GM10847 (cell line): Measurements from ENCODE around the gene SKI.

ENCODE experiments used
- POLR2A ChIP-seq: IDR thresholded peaks from 2 replicates; pipeline ENCODE4 v1.6.1; 2011; ENCODE audit not compliant: insufficient read length; ENCODE audit errors: extremely low read depth

The SKI gene

DNA sequence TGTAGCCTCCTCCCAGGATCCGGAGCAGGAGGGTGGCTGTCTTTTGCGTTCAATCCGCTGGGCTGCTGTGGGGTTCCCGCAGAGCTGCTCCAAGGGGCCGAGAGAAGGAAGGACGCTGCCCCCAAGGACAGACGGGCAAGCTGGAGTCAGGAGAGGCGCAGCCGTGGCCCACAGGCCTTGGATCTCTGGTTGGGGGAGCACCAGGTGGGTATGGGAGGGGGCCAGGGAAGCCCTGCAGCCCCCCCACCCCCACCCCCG, 15.9 kb upstream of the SKI start:
- no peak for TF ChIP-seq POLR2A

DNA sequence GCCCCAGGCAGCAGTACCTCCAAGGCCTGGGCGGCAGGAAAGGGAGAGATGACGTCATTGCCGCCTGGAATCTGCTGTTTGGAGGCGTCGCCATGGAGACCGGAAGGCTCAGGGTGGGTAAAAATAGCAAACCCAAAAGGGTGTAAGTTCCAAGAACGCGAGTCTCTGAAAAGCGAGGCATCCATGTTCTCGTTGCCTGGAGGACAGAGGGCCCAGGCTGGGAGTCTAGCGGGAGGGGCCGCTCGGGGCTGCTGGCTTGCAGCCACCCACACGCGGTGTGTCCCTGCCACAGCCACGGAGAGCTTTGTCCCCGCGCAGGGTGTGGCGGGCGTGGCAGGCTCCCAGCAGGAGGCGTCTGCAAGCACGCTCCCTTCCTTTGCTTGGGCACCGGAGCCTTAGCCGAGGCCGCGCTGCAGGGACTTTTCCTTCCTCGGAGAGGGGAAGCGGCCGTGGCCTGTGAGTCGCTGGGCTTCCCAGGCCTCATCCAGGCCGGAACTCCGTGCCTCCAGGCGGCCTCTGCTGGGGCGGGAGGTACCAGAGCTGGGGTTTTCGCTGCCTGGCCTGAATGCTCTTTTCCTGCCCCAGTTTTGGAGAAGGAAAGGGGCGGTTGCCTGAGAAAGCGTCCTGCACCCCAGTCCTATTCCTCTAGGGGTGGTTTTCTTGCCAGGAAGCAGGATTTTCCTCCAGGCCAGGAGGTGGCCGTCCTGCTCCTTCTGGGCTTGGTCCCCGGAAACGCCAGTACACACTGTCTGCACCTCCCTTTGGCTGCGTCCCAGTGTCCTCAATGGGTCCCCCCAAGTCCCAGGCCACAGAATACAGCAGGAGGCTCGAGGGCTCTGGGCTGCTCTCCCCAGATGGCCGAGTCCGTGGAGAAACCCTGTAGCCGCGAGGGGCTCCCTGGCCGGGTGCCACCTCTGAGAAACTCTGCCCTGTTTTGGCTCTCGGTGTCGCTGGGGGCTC, 15.3 kb upstream of the SKI start:
- TF ChIP-seq POLR2A, result no peak

DNA sequence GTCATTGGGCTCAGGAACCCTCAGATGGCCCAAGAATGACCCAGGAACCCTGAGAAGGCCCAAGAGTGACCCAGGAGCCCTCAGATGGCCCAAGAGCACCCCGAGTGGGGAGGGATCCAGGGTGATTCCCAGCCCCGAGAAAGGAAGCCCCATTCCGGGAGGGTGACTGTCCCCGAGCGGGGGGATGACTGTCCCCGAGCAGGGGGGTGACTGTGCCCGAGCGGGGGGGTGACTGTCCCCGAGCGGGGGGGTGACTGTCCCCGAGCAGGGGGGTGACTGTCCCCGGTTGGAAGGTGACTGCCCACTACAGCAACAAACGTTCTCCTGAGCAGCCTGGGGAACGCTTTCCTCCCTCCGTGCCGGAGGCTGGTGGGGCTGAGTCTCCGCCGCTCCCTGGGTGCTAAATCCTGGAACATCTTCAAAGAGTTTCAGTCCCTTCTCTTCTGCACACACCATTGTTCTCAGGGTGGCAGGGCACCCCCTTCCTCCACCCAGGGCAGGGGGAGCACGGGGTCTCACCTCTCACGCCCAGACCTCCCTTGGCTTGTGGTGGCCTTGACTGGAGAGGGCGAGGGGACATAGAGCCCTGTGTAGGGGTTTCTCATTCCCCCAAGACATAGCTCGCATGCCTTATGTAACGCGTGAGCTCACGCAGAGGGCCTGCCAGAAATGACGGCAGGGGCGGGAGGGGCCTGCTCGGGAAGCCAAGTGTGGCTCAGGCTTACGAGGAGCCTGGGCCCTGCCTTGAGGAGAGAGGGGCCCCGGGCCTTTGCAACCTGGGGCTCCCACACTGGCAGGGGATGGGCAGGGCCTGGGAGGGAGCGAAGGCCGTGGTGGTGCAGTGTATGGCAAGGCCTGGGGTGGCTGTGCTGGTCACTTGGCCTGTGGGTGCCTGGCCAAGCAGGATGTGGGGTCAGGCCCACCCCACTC, 14.3 kb upstream of the SKI start:
- no peak for TF ChIP-seq POLR2A

DNA sequence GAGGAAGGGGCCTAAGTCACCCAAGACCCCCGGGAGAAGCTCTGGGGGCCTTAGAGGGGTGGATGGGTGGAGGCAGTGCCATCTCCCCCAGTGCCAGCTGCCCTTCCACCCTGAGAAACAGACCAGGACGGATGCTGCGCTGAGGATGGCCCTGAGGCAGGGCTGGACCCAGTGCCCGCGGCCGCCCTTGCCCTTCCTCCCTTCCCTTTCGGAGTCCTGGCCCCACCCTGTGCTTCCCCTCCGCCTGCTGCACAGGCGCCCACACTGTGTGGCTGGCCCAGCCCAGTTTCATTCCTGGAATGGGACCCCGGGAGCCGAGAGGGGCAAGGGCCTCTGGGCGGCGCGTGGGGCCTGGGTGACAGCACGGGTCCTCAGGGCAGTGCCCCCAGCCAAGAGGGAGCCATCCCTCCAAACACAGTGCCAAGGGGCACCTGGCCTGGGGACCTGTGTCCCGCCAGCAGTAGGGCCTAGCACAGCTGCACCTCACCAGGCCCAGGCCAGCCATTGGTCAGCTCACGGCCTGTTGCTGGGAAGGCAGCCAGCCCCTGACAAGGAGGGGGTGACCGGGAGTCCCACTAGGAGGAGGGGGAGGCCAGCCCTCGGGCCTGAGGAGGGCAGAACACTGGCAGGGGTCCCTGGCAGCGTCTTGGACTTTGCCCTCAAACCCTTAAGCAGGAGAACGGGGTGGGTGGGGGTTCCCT, 13.4 kb upstream of the SKI start:
- no peak for TF ChIP-seq POLR2A

DNA sequence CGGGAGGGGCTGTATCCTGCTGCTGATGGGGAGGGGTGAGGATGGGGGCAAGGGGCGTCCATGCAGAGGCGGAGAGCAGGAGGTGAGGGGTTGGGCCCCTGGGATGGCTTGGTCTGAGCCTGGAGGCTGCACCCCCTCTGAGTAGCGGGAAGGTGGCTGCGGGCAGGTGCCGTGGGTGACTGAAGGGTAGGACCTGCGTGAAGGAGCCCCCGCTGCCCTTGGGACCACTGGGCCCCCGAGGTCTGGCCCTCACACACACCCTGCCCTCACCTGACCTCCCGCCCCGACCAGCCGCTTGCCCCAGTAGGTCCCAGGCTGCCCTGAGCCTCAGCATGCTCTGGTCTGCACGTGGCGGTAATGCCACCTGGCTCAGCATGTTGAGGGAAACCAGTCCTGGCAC, 12.8 kb upstream of the SKI start:
- no peak for TF ChIP-seq POLR2A

DNA sequence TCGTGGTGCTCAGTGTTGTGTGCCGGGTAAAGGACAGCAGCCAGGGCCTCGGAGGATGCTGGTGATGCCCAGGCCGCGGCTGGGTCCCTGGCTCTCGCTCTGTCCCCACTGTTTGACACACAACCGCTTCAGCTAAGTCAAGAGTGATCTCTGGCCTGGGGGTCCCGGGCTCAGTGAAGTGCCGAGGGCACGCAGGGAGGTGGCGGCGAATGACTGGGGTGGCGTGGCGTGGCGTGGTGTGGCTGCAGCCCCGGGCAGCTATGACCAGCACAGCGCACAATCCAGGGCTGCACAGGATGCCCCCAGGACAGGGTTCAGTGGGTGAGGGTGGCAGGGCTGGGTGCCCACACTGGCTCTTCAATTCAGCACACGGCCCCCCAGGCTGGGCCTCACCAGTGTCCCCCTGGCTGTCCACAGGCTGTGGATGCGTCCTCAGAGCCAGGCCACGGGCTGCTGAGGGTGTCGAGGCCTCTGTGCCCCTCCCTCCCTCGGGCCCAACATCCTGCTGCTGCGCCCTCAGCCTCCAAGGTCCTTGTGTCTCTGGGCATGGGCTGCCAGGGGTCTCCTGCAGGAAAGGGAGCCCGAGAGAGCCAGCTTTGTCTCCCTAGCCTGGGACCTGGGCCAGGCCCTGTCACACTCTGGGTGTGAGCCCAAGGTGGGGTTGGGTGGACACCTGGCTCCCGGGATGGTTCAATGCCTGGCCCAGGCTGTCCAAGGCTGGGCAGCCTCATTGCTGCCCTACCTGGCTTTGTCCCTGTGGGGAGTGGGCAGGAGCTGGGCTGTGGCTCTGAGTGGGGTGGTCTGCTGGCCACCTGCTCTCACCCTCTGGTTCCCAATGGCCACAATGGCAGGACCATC, 12.0 kb upstream of the SKI start:
- no peak for TF ChIP-seq POLR2A

DNA sequence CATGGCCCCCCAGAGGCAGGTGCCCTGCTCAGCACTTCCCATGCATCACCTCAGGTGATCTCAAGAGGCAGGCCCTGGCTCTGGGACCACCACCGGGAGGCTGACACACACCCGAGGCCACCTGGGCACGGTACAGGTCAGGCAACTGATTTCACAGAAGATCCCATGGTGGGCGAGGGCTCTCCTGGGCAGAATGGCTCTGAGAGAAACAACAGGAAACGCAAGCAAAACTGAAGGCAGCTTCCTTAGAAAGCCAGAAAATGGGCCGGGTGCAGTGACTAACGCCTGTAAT, 11.4 kb upstream of the SKI start:
- TF ChIP-seq POLR2A, result no peak

DNA sequence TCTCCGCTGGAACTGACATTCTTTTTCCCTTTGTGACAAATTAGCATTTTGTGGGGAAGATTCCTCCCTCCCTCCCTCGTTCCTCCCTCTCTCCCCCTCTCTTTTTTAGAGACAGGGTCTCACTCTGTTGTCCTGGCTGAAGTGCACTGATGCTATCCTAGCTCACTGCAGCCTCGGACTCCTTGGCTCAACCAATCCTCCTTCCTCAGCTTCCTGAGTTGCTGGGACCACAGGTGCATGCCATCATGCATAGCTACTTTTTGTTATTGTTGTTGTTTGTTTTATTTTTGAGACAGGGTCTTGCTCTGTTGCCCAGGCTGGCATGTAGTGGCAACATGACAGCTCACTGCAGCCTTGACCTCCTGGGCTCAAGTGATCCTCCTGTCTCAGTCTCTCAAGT, 6.8 kb upstream of the SKI start:
- no peak for TF ChIP-seq POLR2A

DNA sequence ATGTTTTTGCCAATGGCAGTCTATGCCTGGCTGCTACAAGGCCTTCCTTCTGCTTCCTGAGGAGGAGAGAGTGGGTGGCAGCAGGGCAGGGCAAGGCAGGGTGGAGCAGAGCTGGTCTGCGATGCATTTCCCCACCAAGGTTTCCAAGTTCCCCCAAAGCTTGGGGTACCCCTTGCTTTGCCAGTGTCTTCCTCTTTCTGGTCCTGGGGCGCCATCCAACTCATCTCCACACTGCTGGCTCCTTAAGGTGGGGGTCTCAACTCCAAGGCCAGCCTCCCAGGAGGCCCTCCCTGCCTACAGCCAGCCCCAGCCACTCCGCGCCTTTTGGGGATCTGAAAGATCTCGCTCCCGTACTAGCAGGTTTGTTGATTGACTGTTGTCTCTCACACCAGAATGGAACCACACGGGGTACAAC, 3.9 kb upstream of the SKI start:
- no peak for TF ChIP-seq POLR2A

DNA sequence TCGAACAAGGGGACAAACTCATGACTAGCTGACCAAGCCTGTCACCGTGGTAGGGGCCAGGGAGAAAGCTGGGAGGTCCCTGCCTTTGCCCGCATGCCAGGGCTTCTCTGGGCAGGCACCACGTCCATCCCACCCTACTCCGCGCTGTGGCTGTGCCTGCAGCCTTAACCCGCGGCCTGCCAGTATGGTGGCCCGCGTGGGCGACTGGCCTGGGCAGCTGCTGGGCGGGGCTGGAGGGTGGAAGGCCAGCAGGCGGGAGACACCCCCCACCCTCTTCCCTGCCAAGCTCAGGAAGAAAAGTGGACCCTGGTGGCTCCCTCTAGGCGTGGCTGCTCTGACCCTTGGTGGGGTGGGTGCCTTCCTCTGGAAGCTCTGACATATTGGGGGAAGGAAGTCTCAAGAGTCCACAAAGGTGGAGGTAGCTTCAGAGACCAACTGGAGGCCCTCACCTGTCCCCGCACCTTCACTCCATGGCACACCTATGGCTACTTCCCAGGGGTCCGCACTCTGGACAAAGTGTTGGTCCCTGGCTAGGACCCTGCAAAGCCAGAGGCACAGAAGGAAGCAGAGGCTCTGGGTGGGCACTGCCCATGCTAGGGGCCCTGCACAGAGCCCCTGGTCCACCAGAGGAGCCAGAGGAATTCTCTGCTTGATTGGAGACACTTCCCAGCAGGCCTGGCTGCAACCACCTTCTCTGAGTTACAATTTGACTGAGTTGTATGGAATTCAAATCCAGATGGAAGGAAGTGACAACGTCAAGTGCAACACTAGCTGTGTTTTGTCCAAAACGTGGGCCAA, 3.3 kb upstream of the SKI start:
- TF ChIP-seq POLR2A, result no peak

DNA sequence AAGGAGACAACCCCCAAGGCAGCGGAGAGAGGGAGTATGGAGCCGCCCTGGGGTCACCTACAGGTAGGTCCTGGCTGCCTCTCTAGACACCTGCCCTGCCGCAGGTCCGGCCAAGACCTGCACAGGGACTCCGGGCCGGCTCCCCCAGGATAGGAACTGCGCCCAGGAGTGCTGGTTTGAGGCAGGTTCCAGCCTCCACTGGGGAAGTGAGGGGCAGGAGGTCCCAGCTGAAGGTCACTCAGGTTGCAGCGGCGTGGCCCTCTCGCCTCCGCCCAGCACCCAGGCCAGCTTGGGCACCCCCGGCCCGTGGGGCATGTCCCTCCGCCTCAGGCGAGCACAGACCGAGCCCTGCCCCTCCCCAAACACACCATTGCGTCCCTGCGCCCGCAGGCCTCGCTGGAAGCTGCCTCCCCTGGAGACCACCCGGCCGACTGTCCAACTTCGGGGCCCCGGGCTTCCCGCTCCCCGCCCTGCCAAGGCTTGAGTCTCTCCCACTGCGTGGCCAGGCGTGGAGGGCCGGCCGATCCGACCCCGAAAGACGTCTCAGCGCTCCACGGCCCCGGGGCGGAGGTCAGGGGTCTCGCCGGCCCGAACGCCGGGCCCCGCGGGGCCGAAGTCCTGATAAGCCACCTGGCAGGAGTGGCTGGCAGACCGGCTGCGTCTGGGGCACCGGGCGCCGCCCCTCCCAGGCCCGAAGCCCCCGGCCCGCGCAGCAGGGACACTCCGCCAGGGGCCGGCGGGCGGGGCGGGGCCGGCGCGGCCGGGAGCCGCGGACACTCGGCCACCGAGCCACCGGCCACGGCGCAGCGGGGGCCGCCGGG, 1.4 kb upstream of the SKI start:
- TF ChIP-seq POLR2A, result no peak

DNA sequence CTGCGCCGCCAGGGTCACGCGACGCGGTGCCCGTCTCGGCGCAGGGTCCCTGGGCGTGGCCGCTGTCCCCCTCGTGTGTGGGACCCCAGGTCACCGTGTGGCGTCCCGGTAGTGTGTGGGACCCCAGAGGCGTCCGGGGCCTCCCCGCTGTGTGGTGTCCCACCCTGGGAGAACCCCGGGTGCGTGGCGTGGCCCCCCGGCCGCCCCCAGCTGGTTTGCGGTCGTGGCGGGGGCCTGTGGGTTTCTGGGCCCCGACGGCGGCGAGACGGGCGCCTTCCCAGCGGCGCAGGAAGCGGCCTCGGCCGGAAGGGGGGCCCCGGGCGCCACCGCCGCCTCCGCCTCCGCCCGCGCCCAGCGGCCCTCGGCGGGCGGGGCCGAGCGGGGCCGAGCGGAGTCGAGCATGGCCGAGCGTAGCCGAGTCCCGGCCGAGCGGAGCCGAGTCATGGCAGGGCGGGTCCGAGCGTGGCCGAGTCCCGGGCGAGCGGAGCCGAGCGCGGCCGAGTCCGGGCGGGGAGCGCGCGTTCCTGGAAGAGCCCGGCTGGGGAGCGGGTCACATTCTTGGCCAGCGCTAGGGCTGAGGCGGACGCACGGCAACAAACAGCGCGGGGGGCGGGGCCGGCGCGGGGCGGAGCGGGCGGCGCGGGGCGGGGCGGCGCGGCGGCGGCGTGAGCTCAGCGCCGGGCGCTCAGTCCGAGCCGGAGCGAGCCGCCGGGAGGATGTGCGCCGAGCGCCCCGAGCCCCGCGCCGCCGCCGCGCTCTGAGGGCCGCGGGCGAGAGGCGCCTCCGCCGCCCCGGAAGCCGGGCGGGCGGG, 568 bp upstream of the SKI start:
- peak; percentile 81 for TF ChIP-seq POLR2A

DNA sequence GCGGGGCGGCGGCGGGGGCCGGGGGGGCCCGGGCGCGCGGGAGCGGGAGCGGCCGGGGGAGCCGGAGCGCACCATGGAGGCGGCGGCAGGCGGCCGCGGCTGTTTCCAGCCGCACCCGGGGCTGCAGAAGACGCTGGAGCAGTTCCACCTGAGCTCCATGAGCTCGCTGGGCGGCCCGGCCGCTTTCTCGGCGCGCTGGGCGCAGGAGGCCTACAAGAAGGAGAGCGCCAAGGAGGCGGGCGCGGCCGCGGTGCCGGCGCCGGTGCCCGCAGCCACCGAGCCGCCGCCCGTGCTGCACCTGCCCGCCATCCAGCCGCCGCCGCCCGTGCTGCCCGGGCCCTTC, 546 bp downstream of the SKI start:
- TF ChIP-seq POLR2A, result no peak
